ENCODE results near the gene DDX54.

DNA sequence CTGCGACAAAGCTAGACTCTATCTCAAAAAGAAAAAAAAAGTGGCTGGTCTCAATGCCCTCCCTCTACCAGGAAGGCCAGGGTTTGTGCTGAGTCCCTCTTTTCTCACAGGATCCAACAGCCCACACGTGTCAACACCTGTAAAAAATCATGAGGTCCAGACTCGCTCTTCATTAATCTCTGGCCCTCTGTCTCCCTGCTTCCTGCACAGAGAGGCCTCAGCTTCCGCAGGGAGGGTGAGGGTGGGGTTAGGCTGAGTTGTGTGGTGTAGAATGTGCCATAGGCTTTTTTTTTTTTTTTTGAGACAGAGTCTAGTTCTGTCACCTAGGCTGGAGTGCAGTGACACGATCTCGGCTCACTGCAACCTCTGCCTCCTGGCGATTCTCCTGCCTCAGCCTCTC is 29.6 kb downstream of the DDX54 start:
- no peak for TF ChIP-seq EZH2phosphoT487 (IDR thresholded peaks at IDR 0.05; ENCODE audit: insufficient read depth, low read depth)
- TF ChIP-seq EZH2 (IDR thresholded peaks at IDR 0.05; ENCODE audit: insufficient read depth, poor library complexity, severe bottlenecking): no peak
